Right ventricle myocardium superior (tissue), 1 donor: ENCODE data around the gene CBLL2. TPM values are rescaled to one million over a fixed set of nuclear protein-coding genes. Genes with fewer than 3 reads are reported as not detected.

ENCODE experiments used
- ATAC-seq: fragments of 200-7000 bp; cut with Tn5 transposase; one replicate; pipeline ENCODE4 v1.9.1; 2020; ENCODE audit warnings: mild to moderate bottlenecking; ENCODE audit not compliant: poor library complexity
- DNase-seq: peaks from one replicate; pipeline ENCODE4 v3.0.0-alpha.2; 2020
- intact Hi-C: fragments of 100-400 bp; cut with DNase I; formaldehyde crosslinking; loops from one replicate; pipeline ENCODE4 v1.11.2; 2022
- total RNA-seq: library from RNA; stranded (reverse); fragmentation: NEBNext Ultra II Directional; extraction: Animal tissue kit (Norgen Biotek cat#: 25700); gene quantifications from one replicate; pipeline ENCODE4 v1.2.1, GENCODE V29; 2021
- donor health status: DM: no; HTN: yes; CAD: no; lungs with severe emphysema.

Gene CBLL2
- total RNA-seq, 1 donor from 2014 or later, result not detected

DNA sequence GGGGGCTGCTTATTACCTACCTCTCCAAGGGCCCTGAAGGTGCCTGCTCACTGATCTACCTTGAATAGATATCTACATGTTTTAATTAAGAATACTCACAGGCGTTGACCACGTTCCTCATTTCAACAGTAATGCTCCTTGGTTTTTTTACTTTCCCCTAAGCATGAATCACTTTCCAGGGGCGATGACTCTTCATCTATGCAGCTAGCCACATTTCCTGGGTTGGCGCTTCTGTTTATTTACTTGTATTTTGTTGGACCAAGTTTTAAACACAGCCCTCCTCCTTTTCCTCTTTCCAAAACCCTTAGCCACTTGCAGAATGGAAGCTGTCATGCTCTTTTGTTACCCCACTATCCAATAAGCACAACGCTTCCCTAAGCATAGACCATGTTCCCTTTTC lies 50.8 kb downstream of the CBLL2 start:
- DNase-seq, result no peak
- ATAC-seq, result no peak
- intact Hi-C loops, result no loop called here

Other genes starting within 250 kb of the CBLL2 start
- 0.08 TPM for gene PHEX, start 240.6 kb upstream of the CBLL2 start, total RNA-seq